ENCODE data around the gene ASIC2. TPM values are rescaled to one million over a fixed set of nuclear protein-coding genes. Genes with fewer than 3 reads are reported as not detected.

ASIC2 gene
- total and polyA plus RNA-seq, 2 experiments from 2014 or later, result 0.52 to 2.8 TPM

GRCh38 chr17:33263396-33263795 is 29.7 kb downstream of the ASIC2 start (continued):
- TF ChIP-seq ZNF114 (CRISPR knock-in tag; IDR thresholded peaks at IDR 0.05) (no peak), STAT1 (IDR thresholded peaks at IDR 0.05; ENCODE audit: unreplicated experiment) (no peak), JUNB (IDR thresholded peaks at IDR 0.05; ENCODE audit: unreplicated experiment) (no peak), EZH2 (IDR thresholded peaks at IDR 0.05; ENCODE audit: low read depth, unreplicated experiment) (no peak), CTCF (conservative IDR thresholded peaks at IDR 0.05; ENCODE audit: low read depth in 2 of 2) (no peak), REST (IDR thresholded peaks at IDR 0.05; ENCODE audit: unreplicated experiment) (no peak), CREB1 (CRISPR knock-in tag; IDR thresholded peaks at IDR 0.05; ENCODE audit: low read depth) (no peak), NANOG (IDR thresholded peaks at IDR 0.05; ENCODE audit: borderline replicate concordance) (no peak)
- TF ChIP-seq, protein P1, sequence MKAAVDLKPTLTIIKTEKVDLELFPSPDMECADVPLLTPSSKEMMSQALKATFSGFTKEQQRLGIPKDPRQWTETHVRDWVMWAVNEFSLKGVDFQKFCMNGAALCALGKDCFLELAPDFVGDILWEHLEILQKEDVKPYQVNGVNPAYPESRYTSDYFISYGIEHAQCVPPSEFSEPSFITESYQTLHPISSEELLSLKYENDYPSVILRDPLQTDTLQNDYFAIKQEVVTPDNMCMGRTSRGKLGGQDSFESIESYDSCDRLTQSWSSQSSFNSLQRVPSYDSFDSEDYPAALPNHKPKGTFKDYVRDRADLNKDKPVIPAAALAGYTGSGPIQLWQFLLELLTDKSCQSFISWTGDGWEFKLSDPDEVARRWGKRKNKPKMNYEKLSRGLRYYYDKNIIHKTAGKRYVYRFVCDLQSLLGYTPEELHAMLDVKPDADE (IDR thresholded peaks at IDR 0.05), result no peak

GRCh38 chr17:33262266-33263123 is 30.6 kb downstream of the ASIC2 start:
- H3K4me1 Mint-ChIP-seq, result peaks cover 23% of the 10 kb centered on the region
- TF ChIP-seq POLR2AphosphoS5 (IDR thresholded peaks at IDR 0.05; ENCODE audit: low read depth), result no peak
- TF ChIP-seq, protein P2, sequence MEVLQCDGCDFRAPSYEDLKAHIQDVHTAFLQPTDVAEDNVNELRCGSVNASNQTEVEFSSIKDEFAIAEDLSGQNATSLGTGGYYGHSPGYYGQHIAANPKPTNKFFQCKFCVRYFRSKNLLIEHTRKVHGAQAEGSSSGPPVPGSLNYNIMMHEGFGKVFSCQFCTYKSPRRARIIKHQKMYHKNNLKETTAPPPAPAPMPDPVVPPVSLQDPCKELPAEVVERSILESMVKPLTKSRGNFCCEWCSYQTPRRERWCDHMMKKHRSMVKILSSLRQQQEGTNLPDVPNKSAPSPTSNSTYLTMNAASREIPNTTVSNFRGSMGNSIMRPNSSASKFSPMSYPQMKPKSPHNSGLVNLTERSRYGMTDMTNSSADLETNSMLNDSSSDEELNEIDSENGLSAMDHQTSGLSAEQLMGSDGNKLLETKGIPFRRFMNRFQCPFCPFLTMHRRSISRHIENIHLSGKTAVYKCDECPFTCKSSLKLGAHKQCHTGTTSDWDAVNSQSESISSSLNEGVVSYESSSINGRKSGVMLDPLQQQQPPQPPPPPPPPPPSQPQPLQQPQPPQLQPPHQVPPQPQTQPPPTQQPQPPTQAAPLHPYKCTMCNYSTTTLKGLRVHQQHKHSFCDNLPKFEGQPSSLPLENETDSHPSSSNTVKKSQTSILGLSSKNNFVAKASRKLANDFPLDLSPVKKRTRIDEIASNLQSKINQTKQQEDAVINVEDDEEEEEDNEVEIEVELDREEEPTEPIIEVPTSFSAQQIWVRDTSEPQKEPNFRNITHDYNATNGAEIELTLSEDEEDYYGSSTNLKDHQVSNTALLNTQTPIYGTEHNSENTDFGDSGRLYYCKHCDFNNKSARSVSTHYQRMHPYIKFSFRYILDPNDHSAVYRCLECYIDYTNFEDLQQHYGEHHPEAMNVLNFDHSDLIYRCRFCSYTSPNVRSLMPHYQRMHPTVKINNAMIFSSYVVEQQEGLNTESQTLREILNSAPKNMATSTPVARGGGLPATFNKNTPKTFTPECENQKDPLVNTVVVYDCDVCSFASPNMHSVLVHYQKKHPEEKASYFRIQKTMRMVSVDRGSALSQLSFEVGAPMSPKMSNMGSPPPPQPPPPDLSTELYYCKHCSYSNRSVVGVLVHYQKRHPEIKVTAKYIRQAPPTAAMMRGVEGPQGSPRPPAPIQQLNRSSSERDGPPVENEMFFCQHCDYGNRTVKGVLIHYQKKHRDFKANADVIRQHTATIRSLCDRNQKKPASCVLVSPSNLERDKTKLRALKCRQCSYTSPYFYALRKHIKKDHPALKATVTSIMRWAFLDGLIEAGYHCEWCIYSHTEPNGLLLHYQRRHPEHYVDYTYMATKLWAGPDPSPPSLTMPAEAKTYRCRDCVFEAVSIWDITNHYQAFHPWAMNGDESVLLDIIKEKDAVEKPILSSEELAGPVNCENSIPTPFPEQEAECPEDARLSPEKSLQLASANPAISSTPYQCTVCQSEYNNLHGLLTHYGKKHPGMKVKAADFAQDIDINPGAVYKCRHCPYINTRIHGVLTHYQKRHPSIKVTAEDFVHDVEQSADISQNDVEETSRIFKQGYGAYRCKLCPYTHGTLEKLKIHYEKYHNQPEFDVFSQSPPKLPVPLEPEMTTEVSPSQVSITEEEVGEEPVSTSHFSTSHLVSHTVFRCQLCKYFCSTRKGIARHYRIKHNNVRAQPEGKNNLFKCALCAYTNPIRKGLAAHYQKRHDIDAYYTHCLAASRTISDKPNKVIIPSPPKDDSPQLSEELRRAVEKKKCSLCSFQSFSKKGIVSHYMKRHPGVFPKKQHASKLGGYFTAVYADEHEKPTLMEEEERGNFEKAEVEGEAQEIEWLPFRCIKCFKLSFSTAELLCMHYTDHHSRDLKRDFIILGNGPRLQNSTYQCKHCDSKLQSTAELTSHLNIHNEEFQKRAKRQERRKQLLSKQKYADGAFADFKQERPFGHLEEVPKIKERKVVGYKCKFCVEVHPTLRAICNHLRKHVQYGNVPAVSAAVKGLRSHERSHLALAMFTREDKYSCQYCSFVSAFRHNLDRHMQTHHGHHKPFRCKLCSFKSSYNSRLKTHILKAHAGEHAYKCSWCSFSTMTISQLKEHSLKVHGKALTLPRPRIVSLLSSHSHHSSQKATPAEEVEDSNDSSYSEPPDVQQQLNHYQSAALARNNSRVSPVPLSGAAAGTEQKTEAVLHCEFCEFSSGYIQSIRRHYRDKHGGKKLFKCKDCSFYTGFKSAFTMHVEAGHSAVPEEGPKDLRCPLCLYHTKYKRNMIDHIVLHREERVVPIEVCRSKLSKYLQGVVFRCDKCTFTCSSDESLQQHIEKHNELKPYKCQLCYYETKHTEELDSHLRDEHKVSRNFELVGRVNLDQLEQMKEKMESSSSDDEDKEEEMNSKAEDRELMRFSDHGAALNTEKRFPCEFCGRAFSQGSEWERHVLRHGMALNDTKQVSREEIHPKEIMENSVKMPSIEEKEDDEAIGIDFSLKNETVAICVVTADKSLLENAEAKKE (CRISPR knock-in tag; IDR thresholded peaks at IDR 0.05), result no peak
- no peak for TF ChIP-seq ZNF331 (CRISPR knock-in tag; IDR thresholded peaks at IDR 0.05; ENCODE audit: low read depth)

More at GRCh38 chr17:33262266-33263123, 30.6 kb downstream of the ASIC2 start:
- DNase-seq (ENCODE audit: low spot score) (peak; percentile 15), ATAC-seq (no peak)
- Mint-ChIP-seq H3K27ac (no peak overlapping the region), H3K27me3 (ENCODE audit: insufficient read depth, low read depth, poor library complexity) (peaks cover 6% of the 10 kb centered on the region), H3K9me3 (no peaks in the 10 kb centered on the region), H3K4me3 (no peak overlapping the region), H3K36me3 (ENCODE audit: low read depth) (no peaks in the 10 kb centered on the region)
- Histone ChIP-seq H3K4me2 (no peak overlapping the region), H3K36me3 (ENCODE audit: insufficient read depth) (no peaks in the 10 kb centered on the region), H3K4me3 (no peak overlapping the region), H3K9me2 (ENCODE audit: insufficient read depth) (no peaks in the 10 kb centered on the region), H3K27me3 (ENCODE audit: insufficient read depth) (no peaks in the 10 kb centered on the region), H3K79me2 (replicated peaks; ENCODE audit: insufficient read depth) (no peaks in the 10 kb centered on the region), H3K4me1 (ENCODE audit: insufficient read depth) (peaks cover 13% of the 10 kb centered on the region; the same call in 1 of the 2 replicates), H2AFZ (no peak overlapping the region), H3F3A (replicated peaks; ENCODE audit: low read depth) (no peaks in the 10 kb centered on the region), H3K27ac (ENCODE audit: low read depth) (no peak overlapping the region), H4K20me1 (replicated peaks; ENCODE audit: insufficient read depth) (no peaks in the 10 kb centered on the region; the same call in 1 of the 2 replicates)
